ENCODE data around the gene PTPN6.

The PTPN6 gene

DNA sequence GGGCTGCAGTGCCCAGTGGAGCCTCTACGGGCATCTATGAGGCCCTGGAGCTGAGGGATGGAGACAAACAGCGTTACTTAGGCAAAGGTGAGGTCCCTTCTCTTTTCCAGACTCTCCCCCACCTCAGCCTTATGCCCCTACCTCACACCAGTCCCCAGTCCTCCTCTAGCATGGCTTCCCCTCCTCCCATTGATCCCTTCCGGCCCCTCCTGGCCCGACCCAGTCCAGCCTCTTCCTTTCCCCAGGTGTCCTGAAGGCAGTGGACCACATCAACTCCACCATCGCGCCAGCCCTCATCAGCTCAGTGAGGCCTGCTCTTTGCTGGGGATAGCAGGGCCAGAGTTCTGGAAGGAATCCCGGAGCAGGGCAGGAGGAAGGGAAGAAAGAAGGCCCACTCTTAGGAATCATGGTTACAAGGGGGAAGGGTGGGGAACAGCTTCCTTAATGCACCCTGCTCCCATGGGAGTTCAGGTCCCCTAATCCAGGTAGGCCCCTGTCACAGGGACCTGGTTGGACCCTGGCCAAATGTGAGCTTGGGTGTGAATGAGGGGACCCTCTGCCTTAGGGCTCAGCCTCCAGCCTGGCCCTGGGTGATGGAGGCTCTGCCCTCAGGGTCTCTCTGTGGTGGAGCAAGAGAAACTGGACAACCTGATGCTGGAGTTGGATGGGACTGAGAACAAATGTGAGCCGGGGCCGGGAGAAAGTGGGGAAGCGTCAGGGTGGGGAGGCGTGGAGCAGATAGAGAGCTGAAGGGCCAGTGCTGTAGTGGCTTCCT, 34.5 kb upstream of the PTPN6 start:
- Mint-ChIP-seq H3K9me3 (no peaks in the 10 kb centered on the region), H3K4me3 (peak overlapping the region; percentile 99), H3K4me1 (ENCODE audit: low read depth) (peaks cover 41% of the 10 kb centered on the region), H3K36me3 (ENCODE audit: low read depth) (peaks cover 29% of the 10 kb centered on the region), H3K27me3 (ENCODE audit: low read depth) (no peaks in the 10 kb centered on the region), H3K27ac (peak overlapping the region; percentile 55)

DNA sequence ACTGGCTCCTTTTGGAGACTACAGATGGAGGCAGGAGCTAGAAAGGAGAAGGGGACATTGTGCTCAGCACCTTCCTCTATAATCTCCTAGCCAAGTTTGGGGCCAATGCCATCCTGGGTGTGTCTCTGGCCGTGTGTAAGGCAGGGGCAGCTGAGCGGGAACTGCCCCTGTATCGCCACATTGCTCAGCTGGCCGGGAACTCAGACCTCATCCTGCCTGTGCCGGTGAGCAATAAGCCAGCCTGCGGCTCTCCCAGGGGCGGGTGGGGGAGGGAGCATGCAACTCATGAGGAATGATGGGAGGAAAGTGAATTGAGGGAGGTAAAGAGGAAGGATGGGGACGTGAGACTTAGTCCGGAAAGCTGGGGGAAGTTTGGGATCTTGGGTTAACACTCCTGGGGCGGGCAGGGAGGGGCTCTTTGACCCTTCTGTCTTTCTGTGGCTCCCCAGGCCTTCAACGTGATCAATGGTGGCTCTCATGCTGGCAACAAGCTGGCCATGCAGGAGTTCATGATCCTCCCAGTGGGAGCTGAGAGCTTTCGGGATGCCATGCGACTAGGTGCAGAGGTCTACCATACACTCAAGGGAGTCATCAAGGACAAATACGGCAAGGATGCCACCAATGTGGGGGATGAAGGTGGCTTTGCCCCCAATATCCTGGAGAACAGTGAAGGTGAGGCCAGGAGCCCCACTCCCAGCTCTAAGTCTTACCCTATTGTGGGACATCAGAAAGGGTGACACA, 33.5 kb upstream of the PTPN6 start:
- Mint-ChIP-seq H3K4me3 (no peak overlapping the region), H3K9me3 (no peaks in the 10 kb centered on the region), H3K4me1 (ENCODE audit: low read depth) (peaks cover 44% of the 10 kb centered on the region), H3K36me3 (ENCODE audit: low read depth) (peaks cover 36% of the 10 kb centered on the region), H3K27me3 (ENCODE audit: low read depth) (no peaks in the 10 kb centered on the region), H3K27ac (no peak overlapping the region)

DNA sequence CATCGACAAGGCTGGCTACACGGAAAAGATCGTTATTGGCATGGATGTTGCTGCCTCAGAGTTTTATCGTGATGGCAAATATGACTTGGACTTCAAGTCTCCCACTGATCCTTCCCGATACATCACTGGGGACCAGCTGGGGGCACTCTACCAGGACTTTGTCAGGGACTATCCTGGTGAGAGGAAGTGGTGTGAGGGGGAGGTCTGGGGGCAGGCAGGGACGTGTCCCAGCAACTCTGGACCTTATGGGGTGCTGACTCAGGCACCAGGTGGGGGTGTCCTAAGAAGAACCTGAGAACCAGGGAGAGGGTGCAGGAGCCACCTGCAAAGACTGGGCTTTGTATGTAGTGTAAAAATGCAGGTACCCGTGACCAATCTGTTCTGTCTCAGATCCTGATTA, 31.6 kb upstream of the PTPN6 start:
- H3K36me3 Mint-ChIP-seq (ENCODE audit: low read depth) = peaks cover 46% of the 10 kb centered on the region
- H3K4me1 Mint-ChIP-seq (ENCODE audit: low read depth) = peaks cover 45% of the 10 kb centered on the region
- H3K4me3 Mint-ChIP-seq = no peak overlapping the region
- no peaks in the 10 kb centered on the region for H3K9me3 Mint-ChIP-seq
- no peaks in the 10 kb centered on the region for H3K27me3 Mint-ChIP-seq (ENCODE audit: low read depth)
- H3K27ac Mint-ChIP-seq = peak overlapping the region; percentile 21

DNA sequence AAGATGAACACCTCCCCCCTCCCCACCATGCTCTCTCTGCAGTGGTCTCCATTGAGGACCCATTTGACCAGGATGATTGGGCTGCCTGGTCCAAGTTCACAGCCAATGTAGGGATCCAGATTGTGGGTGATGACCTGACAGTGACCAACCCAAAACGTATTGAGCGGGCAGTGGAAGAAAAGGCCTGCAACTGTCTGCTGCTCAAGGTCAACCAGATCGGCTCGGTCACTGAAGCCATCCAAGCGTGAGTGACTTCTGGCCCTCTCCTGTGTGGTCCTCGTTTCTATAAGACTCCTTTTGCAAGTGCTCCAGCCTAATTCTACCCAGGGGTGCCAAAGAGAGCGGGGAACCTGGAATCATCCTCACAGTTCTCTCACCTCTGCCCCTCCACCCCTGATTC, 29.6 kb upstream of the PTPN6 start:
- Mint-ChIP-seq H3K9me3 (no peaks in the 10 kb centered on the region), H3K27me3 (ENCODE audit: low read depth) (no peaks in the 10 kb centered on the region), H3K4me1 (ENCODE audit: low read depth) (peaks cover 39% of the 10 kb centered on the region), H3K36me3 (ENCODE audit: low read depth) (peaks cover 45% of the 10 kb centered on the region), H3K4me3 (no peak overlapping the region), H3K27ac (no peak overlapping the region)

GRCh38 chr12:6921996-6922946, 28.9 kb upstream of the PTPN6 start:
- Mint-ChIP-seq H3K4me1 (ENCODE audit: low read depth) (peaks cover 41% of the 10 kb centered on the region), H3K27ac (peak overlapping the region; percentile 39), H3K9me3 (no peaks in the 10 kb centered on the region), H3K4me3 (no peak overlapping the region), H3K27me3 (ENCODE audit: low read depth) (no peaks in the 10 kb centered on the region), H3K36me3 (ENCODE audit: low read depth) (peaks cover 43% of the 10 kb centered on the region)

DNA sequence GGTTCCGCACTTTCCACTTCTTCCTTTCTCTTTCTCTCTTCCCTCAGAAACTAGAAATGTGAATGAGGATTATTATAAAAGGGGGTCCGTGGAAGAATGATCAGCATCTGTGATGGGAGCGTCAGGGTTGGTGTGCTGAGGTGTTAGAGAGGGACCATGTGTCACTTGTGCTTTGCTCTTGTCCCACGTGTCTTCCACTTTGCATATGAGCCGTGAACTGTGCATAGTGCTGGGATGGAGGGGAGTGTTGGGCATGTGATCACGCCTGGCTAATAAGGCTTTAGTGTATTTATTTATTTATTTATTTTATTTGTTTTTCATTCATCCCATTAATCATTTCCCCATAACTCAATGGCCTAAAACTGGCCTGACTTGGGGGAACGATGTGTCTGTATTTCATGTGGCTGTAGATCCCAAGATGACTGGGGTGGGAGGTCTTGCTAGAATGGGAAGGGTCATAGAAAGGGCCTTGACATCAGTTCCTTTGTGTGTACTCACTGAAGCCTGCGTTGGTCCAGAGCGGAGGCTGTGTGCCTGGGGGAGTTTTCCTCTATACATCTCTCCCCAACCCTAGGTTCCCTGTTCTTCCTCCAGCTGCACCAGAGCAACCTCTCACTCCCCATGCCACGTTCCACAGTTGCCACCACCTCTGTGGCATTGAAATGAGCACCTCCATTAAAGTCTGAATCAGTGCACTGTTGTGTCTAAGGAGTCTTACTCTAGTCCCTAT, 28.0 kb upstream of the PTPN6 start:
- Mint-ChIP-seq H3K4me3 (no peak overlapping the region), H3K9me3 (no peaks in the 10 kb centered on the region), H3K27me3 (ENCODE audit: low read depth) (no peaks in the 10 kb centered on the region), H3K4me1 (ENCODE audit: low read depth) (peaks cover 37% of the 10 kb centered on the region), H3K36me3 (ENCODE audit: low read depth) (peaks cover 39% of the 10 kb centered on the region), H3K27ac (no peak overlapping the region)

- H3K27ac Mint-ChIP-seq = peak overlapping the region; percentile 74
- peaks cover 41% of the 10 kb centered on the region for H3K4me1 Mint-ChIP-seq (ENCODE audit: low read depth)
- H3K4me3 Mint-ChIP-seq = no peak overlapping the region
- no peaks in the 10 kb centered on the region for H3K9me3 Mint-ChIP-seq
- no peaks in the 10 kb centered on the region for H3K27me3 Mint-ChIP-seq (ENCODE audit: low read depth)
- H3K36me3 Mint-ChIP-seq (ENCODE audit: low read depth) = peaks cover 39% of the 10 kb centered on the region
Observed at GRCh38 chr12:6923851-6924250, 27.3 kb upstream of the PTPN6 start.

- Mint-ChIP-seq H3K4me1 (ENCODE audit: low read depth) (peaks cover 45% of the 10 kb centered on the region), H3K27ac (no peak overlapping the region), H3K27me3 (ENCODE audit: low read depth) (no peaks in the 10 kb centered on the region)
Observed at GRCh38 chr12:6925239-6925539, 26.0 kb upstream of the PTPN6 start.

DNA sequence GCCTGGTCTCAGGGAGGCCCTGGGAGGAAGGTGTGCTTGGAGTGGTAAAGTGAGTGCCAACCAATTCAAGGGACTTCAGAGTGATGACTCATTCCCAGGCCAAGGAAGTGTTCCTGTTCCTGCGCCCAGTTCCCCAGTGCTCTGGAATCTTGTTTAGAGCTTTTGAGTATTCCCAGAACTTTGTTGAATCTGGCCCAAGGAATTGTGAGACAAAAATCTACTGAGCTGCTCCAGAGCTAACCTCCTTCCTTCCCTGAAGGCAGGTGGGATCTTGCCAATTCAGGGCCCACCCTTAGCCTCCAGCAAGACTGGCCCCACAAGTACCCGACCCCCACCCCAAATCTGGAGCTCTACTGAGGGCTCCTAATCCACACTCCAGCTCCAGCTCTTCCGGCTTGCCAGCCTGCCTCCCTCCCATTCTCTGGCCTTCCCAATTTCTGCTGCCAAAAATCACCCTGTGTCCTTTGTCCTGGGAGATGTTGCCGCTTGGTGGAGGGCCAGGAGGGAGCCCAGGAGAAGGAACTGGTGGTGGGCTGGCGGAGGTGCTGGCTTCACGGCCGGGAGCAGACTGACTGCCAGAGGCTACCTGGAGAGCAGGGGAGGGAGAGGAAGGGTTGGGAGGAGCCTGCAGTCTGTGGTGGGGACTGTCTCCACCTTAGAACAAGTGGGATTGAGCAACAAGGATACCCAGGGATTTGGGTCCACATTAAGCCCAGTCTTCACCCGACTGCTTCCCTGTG, 25.4 kb upstream of the PTPN6 start:
- Mint-ChIP-seq H3K36me3 (ENCODE audit: low read depth) (peaks cover 27% of the 10 kb centered on the region), H3K27ac (no peak overlapping the region), H3K9me3 (no peaks in the 10 kb centered on the region), H3K4me1 (ENCODE audit: low read depth) (peaks cover 47% of the 10 kb centered on the region), H3K4me3 (peak overlapping the region; percentile 37), H3K27me3 (ENCODE audit: low read depth) (no peaks in the 10 kb centered on the region)

More at GRCh38 chr12:6925239-6925539, 26.0 kb upstream of the PTPN6 start:
- Mint-ChIP-seq H3K4me3 (peak overlapping the region; percentile 34), H3K36me3 (ENCODE audit: low read depth) (peaks cover 27% of the 10 kb centered on the region), H3K9me3 (no peaks in the 10 kb centered on the region)

- Mint-ChIP-seq H3K27ac (peak within 1 kb of the TSS; percentile 90), H3K36me3 (ENCODE audit: low read depth) (peaks cover 16% of the 10 kb centered on the region), H3K9me3 (no peaks in the 10 kb centered on the region), H3K27me3 (ENCODE audit: low read depth) (no peaks in the 10 kb centered on the region), H3K4me1 (ENCODE audit: low read depth) (peaks cover 54% of the 10 kb centered on the region), H3K4me3 (peak within 1 kb of the TSS; percentile 88)
Observed at GRCh38 chr12:6927379-6928021, 23.7 kb upstream of the PTPN6 start, which contains the start of gene ATN1. TSS of gene ATN1 (plus strand) at chr12:6927959. CDS start at chr12:6934002, 6,043 bp downstream.

DNA sequence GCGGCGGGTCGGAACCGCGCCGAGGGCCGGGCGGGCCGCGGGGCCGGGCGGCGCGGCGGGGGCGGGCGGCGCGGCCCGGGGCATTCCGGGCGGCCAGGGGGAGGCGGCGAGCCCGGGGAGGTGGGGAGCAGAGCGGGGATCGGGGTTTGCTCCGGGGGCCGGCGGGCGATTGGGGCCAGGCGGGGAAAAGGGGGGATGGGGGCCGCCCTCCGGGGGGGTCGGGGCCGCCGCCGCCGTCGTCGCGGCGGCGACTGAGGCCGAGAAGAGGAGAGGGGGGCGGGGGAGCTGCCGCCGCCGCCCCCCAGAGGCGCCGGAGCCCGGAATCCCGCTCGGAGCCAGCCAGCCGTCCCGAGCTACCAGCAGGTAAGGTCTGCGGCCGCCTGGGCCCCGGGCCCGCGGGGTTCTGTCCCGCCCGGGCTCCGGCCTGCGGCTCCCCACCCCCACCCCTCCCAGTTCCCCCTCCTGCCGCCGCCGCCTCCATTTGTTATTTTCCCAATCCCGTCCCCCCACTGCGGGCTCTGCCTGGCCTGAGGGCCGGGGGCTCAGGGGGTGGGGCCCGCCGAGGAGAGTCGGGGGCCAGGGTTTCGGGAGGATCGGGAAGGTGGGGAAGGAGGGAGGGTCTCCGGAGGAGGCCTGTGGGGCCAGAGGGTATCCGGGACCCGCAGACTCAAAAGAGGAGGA, 23.0 kb upstream of the PTPN6 start:
- Mint-ChIP-seq H3K27ac (peak overlapping the region; percentile 72), H3K36me3 (ENCODE audit: low read depth) (peaks cover 14% of the 10 kb centered on the region), H3K27me3 (ENCODE audit: low read depth) (no peaks in the 10 kb centered on the region), H3K9me3 (no peaks in the 10 kb centered on the region), H3K4me3 (peak overlapping the region; percentile 87), H3K4me1 (ENCODE audit: low read depth) (peaks cover 59% of the 10 kb centered on the region)

DNA sequence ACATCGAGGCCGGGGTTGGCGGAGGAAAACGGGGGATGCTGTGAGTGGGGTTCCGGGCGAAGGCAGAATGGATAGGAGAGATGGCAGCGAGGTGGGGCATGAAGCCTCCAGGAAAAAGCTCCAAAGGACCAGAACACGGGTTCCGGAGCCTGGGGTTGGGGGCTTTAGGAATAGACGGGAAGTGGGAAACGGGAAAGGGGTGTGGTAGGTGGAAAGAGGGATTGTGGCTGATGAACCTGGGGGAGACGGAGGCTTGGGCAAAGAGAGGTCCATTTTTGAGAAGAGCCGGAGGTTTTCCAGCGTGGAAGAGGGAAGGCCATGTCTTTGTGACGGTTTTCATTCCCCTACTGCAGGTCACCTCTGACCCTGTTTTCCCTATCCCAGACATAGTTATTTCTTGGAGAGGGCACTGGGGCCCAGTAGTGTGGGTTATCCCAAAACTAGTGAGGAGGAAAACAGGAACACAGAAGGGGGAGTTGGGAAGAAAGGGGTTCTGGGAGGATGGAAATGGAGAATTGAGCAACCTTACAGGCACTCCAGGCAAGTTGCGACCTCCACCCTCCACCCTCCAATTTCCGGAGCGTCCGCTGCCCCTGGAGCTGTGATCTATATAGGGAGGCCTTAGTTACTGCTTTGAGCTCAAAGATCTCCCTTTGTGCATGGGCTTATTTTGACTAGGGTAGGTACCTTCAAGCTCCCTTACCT, 22.3 kb upstream of the PTPN6 start:
- Mint-ChIP-seq H3K27ac (peak overlapping the region; percentile 72), H3K36me3 (ENCODE audit: low read depth) (peaks cover 17% of the 10 kb centered on the region), H3K9me3 (no peaks in the 10 kb centered on the region), H3K27me3 (ENCODE audit: low read depth) (no peaks in the 10 kb centered on the region), H3K4me1 (ENCODE audit: low read depth) (peaks cover 59% of the 10 kb centered on the region), H3K4me3 (peak overlapping the region; percentile 87)
